NT2/D1 (cell line): ENCODE measurements around the gene NPNT.

Experiments used
- DNase-seq: peaks from one replicate; pipeline ENCODE4 v3.0.0-alpha.2; 2011; ENCODE audit warnings: low read depth, low spot score
- H3K27me3 ChIP-seq: 2 replicates; pipeline ENCODE4 v1.6.0; 2011; ENCODE audit warnings: mild to moderate bottlenecking; ENCODE audit not compliant: insufficient read length, insufficient read depth
- H3K36me3 ChIP-seq: 2 replicates; pipeline ENCODE4 v1.6.1; 2011; ENCODE audit warnings: mild to moderate bottlenecking, low read length, mixed read lengths; ENCODE audit not compliant: insufficient read depth, insufficient read length
- H3K4me1 ChIP-seq: 2 replicates; pipeline ENCODE4 v1.5.1; 2011; ENCODE audit not compliant: insufficient read depth, insufficient read length
- H3K4me3 ChIP-seq: 2 replicates; pipeline ENCODE4 v1.5.1; 2011; ENCODE audit warnings: low read depth; ENCODE audit not compliant: insufficient read length
- H3K9ac ChIP-seq: 2 replicates; pipeline ENCODE4 v1.6.0; 2011; ENCODE audit warnings: low read depth; ENCODE audit not compliant: insufficient read length
- H3K9me3 ChIP-seq: 2 replicates; pipeline ENCODE4 v1.5.1; 2011; ENCODE audit warnings: mild to moderate bottlenecking, low read length; ENCODE audit not compliant: insufficient read depth
- SUZ12 ChIP-seq: IDR thresholded peaks from 2 replicates; pipeline ENCODE4 v1.6.1; 2011; ENCODE audit not compliant: insufficient read length, insufficient read depth; ENCODE audit errors: extremely low read depth
- YY1 ChIP-seq: IDR thresholded peaks from 2 replicates; pipeline ENCODE4 v1.6.1; 2011; ENCODE audit not compliant: insufficient read length, insufficient read depth
- ZNF274 ChIP-seq: IDR thresholded peaks from 2 replicates; pipeline ENCODE4 v1.6.1; 2011; ENCODE audit warnings: mild to moderate bottlenecking, low read depth, low read length

NPNT gene

GRCh38 chr4:105937759-105938158 lies 42.5 kb downstream of the NPNT start:
- Histone ChIP-seq H3K27me3 (no peaks in the 10 kb centered on the region), H3K4me3 (no peak overlapping the region), H3K36me3 (no peaks in the 10 kb centered on the region), H3K4me1 (no peaks in the 10 kb centered on the region), H3K9ac (no peak overlapping the region), H3K9me3 (no peaks in the 10 kb centered on the region)
- TF ChIP-seq ZNF274 (no peak), YY1 (no peak), SUZ12 (no peak)
- no peak for DNase-seq

GRCh38 chr4:105943234-105943633 lies 48.0 kb downstream of the NPNT start:
- Histone ChIP-seq H3K9ac (no peak overlapping the region), H3K4me1 (no peaks in the 10 kb centered on the region), H3K4me3 (no peak overlapping the region), H3K9me3 (peaks cover 4% of the 10 kb centered on the region; the same call in 1 of the 2 replicates), H3K36me3 (no peaks in the 10 kb centered on the region), H3K27me3 (no peaks in the 10 kb centered on the region)
- no peak for TF ChIP-seq ZNF274
- no peak for TF ChIP-seq SUZ12
- TF ChIP-seq YY1: no peak
- no peak for DNase-seq

GRCh38 chr4:105944540-105944939 lies 49.3 kb downstream of the NPNT start:
- no peaks in the 10 kb centered on the region for H3K27me3 ChIP-seq
- H3K4me3 ChIP-seq: no peak overlapping the region
- no peak overlapping the region for H3K9ac ChIP-seq
- TF ChIP-seq YY1 (no peak), SUZ12 (no peak), ZNF274 (no peak)
- no peaks in the 10 kb centered on the region for H3K36me3 ChIP-seq
- H3K4me1 ChIP-seq: no peaks in the 10 kb centered on the region
- peaks cover 4% of the 10 kb centered on the region; the same call in 1 of the 2 replicates for H3K9me3 ChIP-seq
- no peak for DNase-seq

GRCh38 chr4:105946771-105947170 lies 51.5 kb downstream of the NPNT start:
- Histone ChIP-seq H3K4me1 (no peaks in the 10 kb centered on the region), H3K27me3 (no peaks in the 10 kb centered on the region), H3K9me3 (peaks cover 4% of the 10 kb centered on the region; the same call in 1 of the 2 replicates), H3K36me3 (no peaks in the 10 kb centered on the region), H3K9ac (no peak overlapping the region), H3K4me3 (no peak overlapping the region)
- no peak for TF ChIP-seq YY1
- no peak for TF ChIP-seq SUZ12
- no peak for TF ChIP-seq ZNF274
- no peak for DNase-seq

GRCh38 chr4:105950701-105951100 lies 55.4 kb downstream of the NPNT start:
- H3K27me3 ChIP-seq: no peaks in the 10 kb centered on the region
- TF ChIP-seq SUZ12 (no peak), ZNF274 (no peak), YY1 (no peak)
- H3K4me1 ChIP-seq: no peaks in the 10 kb centered on the region
- no peak for DNase-seq
- peaks cover 4% of the 10 kb centered on the region; the same call in 1 of the 2 replicates for H3K9me3 ChIP-seq
- no peak overlapping the region for H3K4me3 ChIP-seq
- H3K36me3 ChIP-seq: no peaks in the 10 kb centered on the region
- H3K9ac ChIP-seq: no peak overlapping the region

GRCh38 chr4:105951198-105951597 lies 55.9 kb downstream of the NPNT start:
- Histone ChIP-seq H3K36me3 (no peaks in the 10 kb centered on the region), H3K9ac (no peak overlapping the region), H3K27me3 (no peaks in the 10 kb centered on the region), H3K4me3 (no peak overlapping the region), H3K4me1 (no peaks in the 10 kb centered on the region), H3K9me3 (peaks cover 4% of the 10 kb centered on the region; the same call in 1 of the 2 replicates)
- TF ChIP-seq ZNF274 (no peak), YY1 (no peak), SUZ12 (no peak)
- DNase-seq: no peak

GRCh38 chr4:105952591-105952990 lies 57.3 kb downstream of the NPNT start:
- H3K4me3 ChIP-seq: no peak overlapping the region
- TF ChIP-seq SUZ12: no peak
- no peak for TF ChIP-seq ZNF274
- TF ChIP-seq YY1: no peak
- DNase-seq: no peak
- no peaks in the 10 kb centered on the region for H3K4me1 ChIP-seq
- H3K9me3 ChIP-seq: no peaks in the 10 kb centered on the region
- no peak overlapping the region for H3K9ac ChIP-seq
- H3K27me3 ChIP-seq: no peaks in the 10 kb centered on the region
- H3K36me3 ChIP-seq: no peaks in the 10 kb centered on the region
